SW480 (cell line): ENCODE results near the gene HYI.
"Not testable (repeated sequence)": the region's sequence is repeated elsewhere in the genome, so short reads cannot be mapped to it uniquely, and the experiment has no call there.

Source experiments
- DNase-seq: peaks from one replicate; pipeline ENCODE4 v3.0.0-alpha.2; 2016; ENCODE audit warnings: low spot score

Gene HYI, protein sequence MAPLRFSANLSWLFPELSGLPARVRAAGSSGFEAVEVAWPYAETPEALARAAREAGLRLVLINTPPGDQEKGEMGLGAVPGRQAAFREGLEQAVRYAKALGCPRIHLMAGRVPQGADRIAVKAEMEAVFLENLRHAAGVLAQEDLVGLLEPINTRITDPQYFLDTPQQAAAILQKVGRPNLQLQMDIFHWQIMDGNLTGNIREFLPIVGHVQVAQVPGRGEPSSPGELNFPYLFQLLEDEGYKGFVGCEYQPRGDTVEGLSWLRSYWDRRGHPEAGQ

GRCh38 chr1:43453442-43454269 lies at the start of gene HYI:
TSS of gene HYI (minus strand) at chr1:43453931. CDS start at chr1:43453793, 138 bp downstream.
- DNase-seq, result peak; percentile 82

DNA sequence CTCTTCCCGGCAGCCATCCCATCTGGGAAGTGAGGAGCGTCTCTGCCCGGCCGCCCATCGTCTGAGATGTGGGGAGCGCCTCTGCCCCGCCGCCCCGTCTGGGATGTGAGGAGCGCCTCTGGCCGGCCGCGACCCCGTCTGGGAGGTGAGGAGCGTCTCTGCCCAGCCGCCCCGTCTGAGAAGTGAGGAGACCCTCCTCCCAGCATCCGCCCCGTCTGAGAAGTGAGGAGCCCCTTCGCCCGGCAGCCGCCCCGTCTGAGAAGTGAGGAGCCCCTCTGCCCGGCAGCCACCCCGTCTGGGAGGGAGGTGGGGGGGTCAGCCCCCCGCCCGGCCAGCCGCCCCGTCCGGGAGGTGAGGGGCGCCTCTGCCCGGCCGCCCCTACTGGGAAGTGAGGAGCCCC lies 48.1 kb upstream of the HYI start:
- DNase-seq, result not testable (repeated sequence)

DNA sequence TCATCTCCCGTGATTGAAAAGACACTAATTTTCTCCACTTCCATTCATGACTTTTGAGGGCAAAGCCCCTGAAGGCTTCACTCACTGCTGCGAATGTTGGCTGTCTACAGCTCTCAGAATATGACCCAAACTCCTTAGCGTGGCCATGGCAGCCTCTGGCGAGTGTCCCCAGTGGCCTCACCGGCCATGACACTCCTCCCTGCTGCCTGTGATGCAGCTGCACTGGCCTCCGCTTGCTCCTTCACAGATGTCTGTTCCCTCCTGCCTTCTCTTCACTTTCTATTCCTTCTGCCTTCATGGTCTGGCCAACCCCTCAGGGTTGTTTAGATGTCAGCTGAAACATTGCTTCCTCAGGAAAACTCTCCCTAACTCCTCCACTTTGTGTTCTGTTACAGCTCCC lies 46.2 kb upstream of the HYI start:
- DNase-seq, result no peak

DNA sequence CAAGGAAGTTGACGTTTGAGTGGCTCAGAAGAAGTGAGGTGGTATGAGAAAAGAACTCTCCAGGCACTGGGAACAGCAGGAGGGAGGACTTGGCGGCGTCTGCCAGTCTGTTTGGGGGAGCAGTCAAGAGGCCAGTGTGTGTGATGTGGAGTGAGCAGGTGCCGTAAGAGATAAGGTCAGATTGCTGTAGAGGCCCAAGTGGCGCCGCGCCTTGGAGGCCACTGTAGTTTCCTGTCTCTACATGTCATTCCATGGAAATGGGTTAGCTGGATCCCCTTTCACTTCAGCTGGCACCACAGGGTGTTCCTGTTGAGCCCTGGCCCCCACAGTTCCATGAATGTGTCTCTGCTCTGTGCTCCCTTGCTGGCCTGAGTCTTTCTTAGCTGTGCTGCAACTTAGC lies 41.5 kb upstream of the HYI start:
- DNase-seq, result no peak

GRCh38 chr1:43493661-43494450 lies 40.1 kb upstream of the HYI start:
- DNase-seq, result no peak

DNA sequence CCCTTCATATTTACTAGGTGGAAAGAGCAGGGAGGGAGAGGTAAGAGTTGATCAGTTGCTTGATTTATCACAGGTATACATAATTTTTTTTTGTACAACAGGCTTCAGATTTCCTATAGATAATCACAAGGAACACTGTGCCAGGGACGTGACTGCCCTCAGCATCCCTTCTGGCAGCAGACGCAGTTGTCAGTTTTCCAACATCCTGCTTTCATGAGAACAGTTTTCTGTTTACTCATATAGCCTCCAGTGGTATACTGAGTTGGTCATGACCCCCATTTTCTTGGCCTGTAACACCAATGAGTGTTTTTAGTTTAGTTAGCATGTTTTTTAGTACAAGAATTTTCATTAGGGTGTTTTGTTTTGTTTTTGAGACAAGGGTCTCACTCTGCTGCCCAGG lies 39.1 kb upstream of the HYI start:
- DNase-seq, result no peak

DNA sequence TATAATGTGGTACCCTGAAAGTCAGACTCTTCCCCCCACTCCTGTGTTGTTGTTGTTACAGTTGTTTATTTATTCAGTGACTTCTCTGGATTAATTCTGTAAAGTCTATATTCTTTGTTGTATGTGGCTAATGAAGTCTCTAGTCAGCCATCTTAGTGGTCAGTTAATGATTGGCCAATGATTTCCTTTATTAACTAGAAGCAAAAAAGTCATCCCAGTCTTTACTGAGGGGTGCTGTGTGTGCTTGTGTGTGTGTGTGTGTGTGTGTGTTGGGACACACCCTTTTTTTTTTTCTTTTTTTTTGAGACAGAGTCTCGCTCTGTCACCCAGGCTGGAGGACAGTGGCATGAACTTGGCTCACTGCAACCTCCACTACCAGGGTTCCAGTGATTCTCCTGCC lies 37.3 kb upstream of the HYI start:
- DNase-seq, result no peak

DNA sequence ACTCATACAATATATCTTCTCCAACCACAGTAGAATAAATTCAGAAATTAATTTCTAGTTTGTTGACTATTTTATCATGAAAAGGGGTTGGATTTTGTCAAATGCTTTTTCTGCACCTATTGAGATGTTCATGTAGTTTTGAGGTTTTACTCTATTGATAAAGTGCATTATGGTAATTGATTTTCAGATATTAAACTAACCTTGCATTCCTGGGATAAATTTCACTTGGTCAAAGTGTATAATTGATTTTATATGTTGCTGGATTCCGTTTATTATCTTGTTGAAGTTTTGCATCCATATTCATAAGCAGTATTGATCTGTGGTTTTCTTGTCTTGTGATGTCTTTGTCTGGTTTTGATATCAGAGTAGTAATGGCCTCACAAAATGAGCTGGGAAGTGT lies 34.4 kb upstream of the HYI start:
- no peak for DNase-seq

GRCh38 chr1:43484367-43484766 lies 30.6 kb upstream of the HYI start:
- DNase-seq, result no peak

- DNase-seq, result no peak
Observed at GRCh38 chr1:43482215-43482614, 28.5 kb upstream of the HYI start.

GRCh38 chr1:43481491-43481890 lies 27.8 kb upstream of the HYI start:
- no peak for DNase-seq

DNA sequence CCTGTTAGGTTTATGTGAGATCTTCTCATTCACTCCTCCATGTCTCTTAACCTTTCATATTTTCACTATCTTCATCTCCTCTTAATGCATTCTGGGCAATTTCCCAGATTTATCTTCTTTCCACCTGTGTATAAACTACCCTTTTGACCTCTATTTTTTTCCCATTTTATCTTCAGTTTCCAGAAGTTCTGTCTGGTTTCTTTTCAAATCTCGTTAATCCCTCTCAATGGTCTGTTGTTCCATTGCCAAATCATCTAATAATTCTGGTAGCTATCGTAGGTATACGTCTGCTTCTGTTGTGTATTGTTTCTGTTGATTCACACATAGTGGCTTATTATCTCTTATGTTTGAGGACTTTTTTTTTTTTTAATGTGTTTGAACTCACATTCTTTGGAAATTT lies 25.7 kb upstream of the HYI start:
- no peak for DNase-seq

- no peak for DNase-seq
Observed at GRCh38 chr1:43477716-43478115, 24.0 kb upstream of the HYI start.

- peak; percentile 67 for DNase-seq
Observed at GRCh38 chr1:43475611-43476401, 22.1 kb upstream of the HYI start.

DNA sequence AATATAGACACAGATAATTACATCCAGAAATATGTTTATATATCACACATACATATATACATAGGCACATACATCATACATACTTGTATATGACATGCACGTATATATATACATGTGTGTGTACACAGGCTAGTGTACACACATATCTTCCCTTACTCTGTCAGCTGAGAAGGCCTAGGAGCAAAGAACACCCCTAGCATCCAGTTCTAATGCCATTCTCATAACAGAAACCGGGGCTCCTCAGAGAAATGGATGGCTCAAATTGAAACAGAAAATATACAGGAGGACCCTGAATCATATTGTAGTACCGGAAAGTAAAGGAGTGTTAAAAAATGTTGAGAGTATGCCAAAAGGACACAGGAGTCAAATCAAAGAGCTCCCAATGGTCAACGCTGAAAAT lies 19.7 kb upstream of the HYI start:
- no peak for DNase-seq

DNA sequence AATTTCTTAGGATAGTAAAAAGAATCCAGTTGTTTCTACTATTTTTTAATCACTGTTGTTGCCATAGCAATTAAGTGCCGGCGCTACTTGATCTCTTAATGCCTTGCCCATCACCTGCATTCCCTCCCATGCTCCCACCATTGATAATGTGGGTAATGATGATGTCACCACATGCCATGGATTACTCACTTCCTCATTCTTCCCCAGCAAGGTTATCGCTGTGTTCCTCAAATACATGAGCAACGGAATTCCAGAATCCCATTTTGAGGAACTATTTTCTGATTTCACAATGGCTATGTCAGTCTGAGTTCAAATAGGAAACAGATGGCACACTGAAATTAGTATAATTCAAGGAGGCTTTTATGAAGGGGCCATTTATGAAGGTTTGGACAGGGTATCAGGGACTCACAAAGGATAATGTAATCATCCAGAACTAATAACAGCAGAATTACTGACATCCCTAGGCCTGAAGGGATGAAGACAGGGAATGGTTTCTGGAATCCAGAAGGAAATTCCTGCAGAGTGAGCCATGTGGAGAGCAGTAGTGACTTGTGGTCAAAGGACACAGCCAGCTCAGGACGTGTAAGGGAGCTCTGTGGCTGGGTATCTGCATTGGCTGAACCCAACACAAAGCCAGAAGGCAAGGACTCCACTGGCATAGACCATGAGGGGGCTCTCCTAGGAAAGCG lies 18.9 kb upstream of the HYI start:
- peak; percentile 88 for DNase-seq

- no peak for DNase-seq
Observed at GRCh38 chr1:43472087-43472462, 18.3 kb upstream of the HYI start.

DNA sequence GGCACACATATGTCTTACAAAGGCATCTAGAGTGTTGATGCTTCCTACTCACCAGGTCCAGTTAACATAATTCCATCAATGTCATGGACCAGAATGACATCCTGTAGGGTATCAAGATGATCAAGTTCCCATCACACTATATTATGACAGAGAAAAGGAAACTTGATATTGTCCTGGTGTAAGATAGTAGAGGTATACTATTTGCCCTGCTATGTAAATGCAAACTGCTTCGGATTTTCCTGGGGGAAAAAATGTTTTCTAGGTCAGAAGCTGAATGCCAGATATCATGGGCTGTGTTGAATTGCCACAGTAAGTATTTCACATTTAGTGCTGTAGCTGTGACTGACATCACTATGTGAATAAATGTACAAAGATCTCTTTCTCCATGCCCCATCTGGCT lies 16.2 kb upstream of the HYI start:
- no peak for DNase-seq

- no peak for DNase-seq
Observed at GRCh38 chr1:43468414-43468813, 14.7 kb upstream of the HYI start.

- no peak for DNase-seq
Observed at GRCh38 chr1:43466403-43466802, 12.7 kb upstream of the HYI start.

DNA sequence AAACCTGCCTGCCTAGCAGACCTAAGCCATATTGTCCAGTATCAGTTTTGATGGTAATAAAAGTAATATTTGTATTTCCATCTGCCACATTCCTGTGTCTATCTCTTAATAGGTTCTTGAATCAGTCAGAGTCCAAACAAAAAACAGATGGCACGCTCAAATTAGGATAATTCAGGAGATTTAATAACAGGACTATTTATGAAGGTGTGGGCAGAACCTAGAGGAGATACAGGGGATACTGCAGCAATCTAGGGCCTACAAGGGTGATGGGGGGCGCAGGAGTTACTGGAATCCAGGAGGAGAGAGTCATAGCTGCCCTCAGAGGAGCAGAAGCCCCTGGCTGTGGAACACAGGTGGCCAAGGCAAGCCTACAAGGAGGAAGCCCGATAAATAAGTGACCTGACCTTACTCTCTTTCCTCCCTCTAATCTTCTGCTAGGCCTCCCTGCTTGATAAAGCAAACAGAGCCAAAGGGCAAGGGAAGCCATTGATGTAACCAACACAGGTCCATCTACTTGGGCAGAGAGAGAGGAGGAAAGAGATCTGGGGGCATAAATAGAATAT lies 11.9 kb upstream of the HYI start:
- no peak for DNase-seq
